K562 (cell line): ENCODE results near the gene CLASP1. TPM values are rescaled to one million over a fixed set of nuclear protein-coding genes. Genes with fewer than 3 reads are reported as not detected.

ENCODE experiments used
- ATF7 ChIP-seq: fragments of 450-650 bp; IDR thresholded peaks from 2 replicates; pipeline ENCODE4 v1.7.1; 2014; ENCODE audit warnings: mild to moderate bottlenecking, moderate library complexity
- EHMT2 ChIP-seq: fragments of 450-650 bp; IDR thresholded peaks from 2 replicates; pipeline ENCODE4 v1.6.1; 2018; ENCODE audit warnings: antibody characterized with exemption
- ESRRA ChIP-seq: fragments of 450-650 bp; IDR thresholded peaks from 2 replicates; pipeline ENCODE4 v1.6.1; 2014; ENCODE audit warnings: low read depth, mild to moderate bottlenecking, moderate library complexity, borderline replicate concordance
- HNRNPL ChIP-seq: fragments of 200-400 bp; formaldehyde crosslinking; IDR thresholded peaks from 2 replicates; pipeline ENCODE4 v1.6.1; 2017; ENCODE audit warnings: low read depth, mild to moderate bottlenecking, low read length
- MIER1 ChIP-seq: fragments of 450-650 bp; IDR thresholded peaks from 2 replicates; pipeline ENCODE4 v1.6.1; 2016; ENCODE audit warnings: antibody characterized with exemption, mild to moderate bottlenecking, low read depth
- MTA3 ChIP-seq: fragments of 450-650 bp; formaldehyde crosslinking; IDR thresholded peaks from 2 replicates; pipeline ENCODE4 v1.6.1; 2017; ENCODE audit warnings: mild to moderate bottlenecking, borderline replicate concordance
- NCOA1 ChIP-seq: fragments of 450-650 bp; IDR thresholded peaks from 2 replicates; pipeline ENCODE4 v1.6.1; 2016; ENCODE audit warnings: low read depth
- NFATC3 ChIP-seq: fragments of 450-650 bp; IDR thresholded peaks from 2 replicates; pipeline ENCODE4 v1.6.1; 2017; ENCODE audit warnings: mild to moderate bottlenecking
- NUFIP1 ChIP-seq: fragments of 450-650 bp; IDR thresholded peaks from 2 replicates; pipeline ENCODE4 v1.6.1; 2018; ENCODE audit not compliant: partially characterized antibody
- polyA plus RNA-seq, 8 experiments: library from polyadenylated mRNA; depleted of rRNA in 4 of 8; stranded (reverse) in 5 of 8; unstranded in 3 of 8; fragments of >200 nt; fragmentation: Nextera tagmentation in 2 of 8; fragmentation: Illumina TruSeq in 1 of 8; extraction: Ambion mirVana in 2 of 8; extraction: Trizol in 1 of 8; gene quantifications; 2 replicates each; pipeline versions ENCODE4 v1.2.1 to v1.2.3, GENCODE V29; 2011 to 2014; ENCODE audit warnings: inconsistent platforms in 1 of 8, missing spikeins in 1 of 8
- total RNA-seq, 7 experiments: library from RNA; depleted of rRNA in 6 of 7; stranded (reverse); fragments of >200 nt in 6 of 7; fragmentation: Illumina TruSeq in 2 of 7; extraction: Trizol in 2 of 7; gene quantifications; 2 replicates each; pipeline versions ENCODE4 v1.2.1 to v1.2.3, GENCODE V29; 2011 to 2021; ENCODE audit warnings: low replicate concordance in 1 of 7
- TF ChIP-seq, protein P1 (sequence below): fragments of 450-650 bp; IDR thresholded peaks from 2 replicates; pipeline ENCODE4 v1.6.1; 2017; ENCODE audit warnings: antibody characterized with exemption, mild to moderate bottlenecking
- TF ChIP-seq, protein P2 (sequence below): fragments of 450-650 bp; IDR thresholded peaks from 2 replicates; pipeline ENCODE4 v1.6.1; 2016; ENCODE audit warnings: mild to moderate bottlenecking, moderate library complexity
- TF ChIP-seq, protein P3 (sequence below): sonication (generic); formaldehyde crosslinking; IDR thresholded peaks from 2 replicates; pipeline ENCODE4 v1.8.0; 2022; ENCODE audit warnings: mild to moderate bottlenecking, low read depth, missing genetic modification reagents

The CLASP1 gene
- total and polyA plus RNA-seq, 9 of the 15 experiments (the other 6 are each of a cell fraction or from before 2014, with no cell fraction given): 1.7 to 40.3 (median 20.7) TPM

DNA sequence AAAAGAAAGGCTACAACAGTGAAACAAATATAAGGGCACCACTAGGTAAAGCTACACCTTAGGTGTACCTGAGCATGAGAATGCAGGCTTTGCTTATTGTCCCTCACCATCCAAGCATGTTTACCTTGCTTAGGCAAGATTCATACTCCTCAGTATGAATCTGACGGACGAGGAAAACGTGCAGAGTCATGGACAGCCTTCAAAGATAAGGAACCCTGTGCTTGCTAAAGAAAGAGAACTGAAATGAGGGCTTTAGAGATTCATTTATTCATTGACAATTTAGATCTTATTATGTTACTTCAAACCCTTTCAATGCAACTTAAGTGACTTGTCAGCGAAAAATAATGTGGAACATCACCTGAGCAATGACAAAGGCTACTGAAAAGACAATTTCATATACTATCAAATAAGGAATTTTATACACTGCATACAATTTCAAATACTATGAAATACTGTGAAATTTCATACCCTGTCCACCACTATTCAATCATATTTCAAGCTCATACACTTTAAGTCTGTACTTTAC is 21.7 kb downstream of the CLASP1 start (continued):
- TF ChIP-seq, protein P1, sequence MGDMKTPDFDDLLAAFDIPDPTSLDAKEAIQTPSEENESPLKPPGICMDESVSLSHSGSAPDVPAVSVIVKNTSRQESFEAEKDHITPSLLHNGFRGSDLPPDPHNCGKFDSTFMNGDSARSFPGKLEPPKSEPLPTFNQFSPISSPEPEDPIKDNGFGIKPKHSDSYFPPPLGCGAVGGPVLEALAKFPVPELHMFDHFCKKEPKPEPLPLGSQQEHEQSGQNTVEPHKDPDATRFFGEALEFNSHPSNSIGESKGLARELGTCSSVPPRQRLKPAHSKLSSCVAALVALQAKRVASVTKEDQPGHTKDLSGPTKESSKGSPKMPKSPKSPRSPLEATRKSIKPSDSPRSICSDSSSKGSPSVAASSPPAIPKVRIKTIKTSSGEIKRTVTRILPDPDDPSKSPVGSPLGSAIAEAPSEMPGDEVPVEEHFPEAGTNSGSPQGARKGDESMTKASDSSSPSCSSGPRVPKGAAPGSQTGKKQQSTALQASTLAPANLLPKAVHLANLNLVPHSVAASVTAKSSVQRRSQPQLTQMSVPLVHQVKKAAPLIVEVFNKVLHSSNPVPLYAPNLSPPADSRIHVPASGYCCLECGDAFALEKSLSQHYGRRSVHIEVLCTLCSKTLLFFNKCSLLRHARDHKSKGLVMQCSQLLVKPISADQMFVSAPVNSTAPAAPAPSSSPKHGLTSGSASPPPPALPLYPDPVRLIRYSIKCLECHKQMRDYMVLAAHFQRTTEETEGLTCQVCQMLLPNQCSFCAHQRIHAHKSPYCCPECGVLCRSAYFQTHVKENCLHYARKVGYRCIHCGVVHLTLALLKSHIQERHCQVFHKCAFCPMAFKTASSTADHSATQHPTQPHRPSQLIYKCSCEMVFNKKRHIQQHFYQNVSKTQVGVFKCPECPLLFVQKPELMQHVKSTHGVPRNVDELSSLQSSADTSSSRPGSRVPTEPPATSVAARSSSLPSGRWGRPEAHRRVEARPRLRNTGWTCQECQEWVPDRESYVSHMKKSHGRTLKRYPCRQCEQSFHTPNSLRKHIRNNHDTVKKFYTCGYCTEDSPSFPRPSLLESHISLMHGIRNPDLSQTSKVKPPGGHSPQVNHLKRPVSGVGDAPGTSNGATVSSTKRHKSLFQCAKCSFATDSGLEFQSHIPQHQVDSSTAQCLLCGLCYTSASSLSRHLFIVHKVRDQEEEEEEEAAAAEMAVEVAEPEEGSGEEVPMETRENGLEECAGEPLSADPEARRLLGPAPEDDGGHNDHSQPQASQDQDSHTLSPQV: 0 out of 2 replicates have a peak, but pooled peaks have one; percentile 19
- TF ChIP-seq, protein P2, sequence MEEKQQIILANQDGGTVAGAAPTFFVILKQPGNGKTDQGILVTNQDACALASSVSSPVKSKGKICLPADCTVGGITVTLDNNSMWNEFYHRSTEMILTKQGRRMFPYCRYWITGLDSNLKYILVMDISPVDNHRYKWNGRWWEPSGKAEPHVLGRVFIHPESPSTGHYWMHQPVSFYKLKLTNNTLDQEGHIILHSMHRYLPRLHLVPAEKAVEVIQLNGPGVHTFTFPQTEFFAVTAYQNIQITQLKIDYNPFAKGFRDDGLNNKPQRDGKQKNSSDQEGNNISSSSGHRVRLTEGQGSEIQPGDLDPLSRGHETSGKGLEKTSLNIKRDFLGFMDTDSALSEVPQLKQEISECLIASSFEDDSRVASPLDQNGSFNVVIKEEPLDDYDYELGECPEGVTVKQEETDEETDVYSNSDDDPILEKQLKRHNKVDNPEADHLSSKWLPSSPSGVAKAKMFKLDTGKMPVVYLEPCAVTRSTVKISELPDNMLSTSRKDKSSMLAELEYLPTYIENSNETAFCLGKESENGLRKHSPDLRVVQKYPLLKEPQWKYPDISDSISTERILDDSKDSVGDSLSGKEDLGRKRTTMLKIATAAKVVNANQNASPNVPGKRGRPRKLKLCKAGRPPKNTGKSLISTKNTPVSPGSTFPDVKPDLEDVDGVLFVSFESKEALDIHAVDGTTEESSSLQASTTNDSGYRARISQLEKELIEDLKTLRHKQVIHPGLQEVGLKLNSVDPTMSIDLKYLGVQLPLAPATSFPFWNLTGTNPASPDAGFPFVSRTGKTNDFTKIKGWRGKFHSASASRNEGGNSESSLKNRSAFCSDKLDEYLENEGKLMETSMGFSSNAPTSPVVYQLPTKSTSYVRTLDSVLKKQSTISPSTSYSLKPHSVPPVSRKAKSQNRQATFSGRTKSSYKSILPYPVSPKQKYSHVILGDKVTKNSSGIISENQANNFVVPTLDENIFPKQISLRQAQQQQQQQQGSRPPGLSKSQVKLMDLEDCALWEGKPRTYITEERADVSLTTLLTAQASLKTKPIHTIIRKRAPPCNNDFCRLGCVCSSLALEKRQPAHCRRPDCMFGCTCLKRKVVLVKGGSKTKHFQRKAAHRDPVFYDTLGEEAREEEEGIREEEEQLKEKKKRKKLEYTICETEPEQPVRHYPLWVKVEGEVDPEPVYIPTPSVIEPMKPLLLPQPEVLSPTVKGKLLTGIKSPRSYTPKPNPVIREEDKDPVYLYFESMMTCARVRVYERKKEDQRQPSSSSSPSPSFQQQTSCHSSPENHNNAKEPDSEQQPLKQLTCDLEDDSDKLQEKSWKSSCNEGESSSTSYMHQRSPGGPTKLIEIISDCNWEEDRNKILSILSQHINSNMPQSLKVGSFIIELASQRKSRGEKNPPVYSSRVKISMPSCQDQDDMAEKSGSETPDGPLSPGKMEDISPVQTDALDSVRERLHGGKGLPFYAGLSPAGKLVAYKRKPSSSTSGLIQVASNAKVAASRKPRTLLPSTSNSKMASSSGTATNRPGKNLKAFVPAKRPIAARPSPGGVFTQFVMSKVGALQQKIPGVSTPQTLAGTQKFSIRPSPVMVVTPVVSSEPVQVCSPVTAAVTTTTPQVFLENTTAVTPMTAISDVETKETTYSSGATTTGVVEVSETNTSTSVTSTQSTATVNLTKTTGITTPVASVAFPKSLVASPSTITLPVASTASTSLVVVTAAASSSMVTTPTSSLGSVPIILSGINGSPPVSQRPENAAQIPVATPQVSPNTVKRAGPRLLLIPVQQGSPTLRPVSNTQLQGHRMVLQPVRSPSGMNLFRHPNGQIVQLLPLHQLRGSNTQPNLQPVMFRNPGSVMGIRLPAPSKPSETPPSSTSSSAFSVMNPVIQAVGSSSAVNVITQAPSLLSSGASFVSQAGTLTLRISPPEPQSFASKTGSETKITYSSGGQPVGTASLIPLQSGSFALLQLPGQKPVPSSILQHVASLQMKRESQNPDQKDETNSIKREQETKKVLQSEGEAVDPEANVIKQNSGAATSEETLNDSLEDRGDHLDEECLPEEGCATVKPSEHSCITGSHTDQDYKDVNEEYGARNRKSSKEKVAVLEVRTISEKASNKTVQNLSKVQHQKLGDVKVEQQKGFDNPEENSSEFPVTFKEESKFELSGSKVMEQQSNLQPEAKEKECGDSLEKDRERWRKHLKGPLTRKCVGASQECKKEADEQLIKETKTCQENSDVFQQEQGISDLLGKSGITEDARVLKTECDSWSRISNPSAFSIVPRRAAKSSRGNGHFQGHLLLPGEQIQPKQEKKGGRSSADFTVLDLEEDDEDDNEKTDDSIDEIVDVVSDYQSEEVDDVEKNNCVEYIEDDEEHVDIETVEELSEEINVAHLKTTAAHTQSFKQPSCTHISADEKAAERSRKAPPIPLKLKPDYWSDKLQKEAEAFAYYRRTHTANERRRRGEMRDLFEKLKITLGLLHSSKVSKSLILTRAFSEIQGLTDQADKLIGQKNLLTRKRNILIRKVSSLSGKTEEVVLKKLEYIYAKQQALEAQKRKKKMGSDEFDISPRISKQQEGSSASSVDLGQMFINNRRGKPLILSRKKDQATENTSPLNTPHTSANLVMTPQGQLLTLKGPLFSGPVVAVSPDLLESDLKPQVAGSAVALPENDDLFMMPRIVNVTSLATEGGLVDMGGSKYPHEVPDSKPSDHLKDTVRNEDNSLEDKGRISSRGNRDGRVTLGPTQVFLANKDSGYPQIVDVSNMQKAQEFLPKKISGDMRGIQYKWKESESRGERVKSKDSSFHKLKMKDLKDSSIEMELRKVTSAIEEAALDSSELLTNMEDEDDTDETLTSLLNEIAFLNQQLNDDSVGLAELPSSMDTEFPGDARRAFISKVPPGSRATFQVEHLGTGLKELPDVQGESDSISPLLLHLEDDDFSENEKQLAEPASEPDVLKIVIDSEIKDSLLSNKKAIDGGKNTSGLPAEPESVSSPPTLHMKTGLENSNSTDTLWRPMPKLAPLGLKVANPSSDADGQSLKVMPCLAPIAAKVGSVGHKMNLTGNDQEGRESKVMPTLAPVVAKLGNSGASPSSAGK: peak; percentile 25; the same call in 1 of the 2 replicates
- TF ChIP-seq, protein P3, sequence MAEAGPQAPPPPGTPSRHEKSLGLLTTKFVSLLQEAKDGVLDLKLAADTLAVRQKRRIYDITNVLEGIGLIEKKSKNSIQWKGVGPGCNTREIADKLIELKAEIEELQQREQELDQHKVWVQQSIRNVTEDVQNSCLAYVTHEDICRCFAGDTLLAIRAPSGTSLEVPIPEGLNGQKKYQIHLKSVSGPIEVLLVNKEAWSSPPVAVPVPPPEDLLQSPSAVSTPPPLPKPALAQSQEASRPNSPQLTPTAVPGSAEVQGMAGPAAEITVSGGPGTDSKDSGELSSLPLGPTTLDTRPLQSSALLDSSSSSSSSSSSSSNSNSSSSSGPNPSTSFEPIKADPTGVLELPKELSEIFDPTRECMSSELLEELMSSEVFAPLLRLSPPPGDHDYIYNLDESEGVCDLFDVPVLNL: no peak
- no peak for TF ChIP-seq NCOA1
- TF ChIP-seq HNRNPL: no peak
- TF ChIP-seq NFATC3: no peak
- TF ChIP-seq ESRRA: no peak
- TF ChIP-seq MIER1: no peak
- TF ChIP-seq EHMT2: no peak
- no peak for TF ChIP-seq ATF7
- no peak for TF ChIP-seq NUFIP1
- TF ChIP-seq MTA3: no peak
